Duodenal mucosa (tissue), 2 donors: Measurements from ENCODE around the gene TAF3.

Experiments used
- H3K27ac ChIP-seq: one replicate; pipeline ENCODE4 v1.7.0; 2013; ENCODE audit warnings: low read depth, low read length
- H3K27me3 ChIP-seq, 2 donors: one replicate each; pipeline ENCODE4 v1.7.0; 2013; ENCODE audit warnings: low read length in 2 of 2, control low read depth in 1 of 2; ENCODE audit not compliant: insufficient read depth in 2 of 2, control insufficient read depth in 1 of 2
- H3K36me3 ChIP-seq, 2 donors: one replicate each; pipeline ENCODE4 v1.7.0; 2013; ENCODE audit warnings: low read length in 2 of 2, control low read depth in 1 of 2; ENCODE audit not compliant: insufficient read depth in 2 of 2, control insufficient read depth in 1 of 2
- H3K4me1 ChIP-seq, 2 donors: one replicate each; pipeline ENCODE4 v1.7.0; 2013; ENCODE audit warnings: low read length in 2 of 2, control low read depth in 1 of 2; ENCODE audit not compliant: insufficient read depth in 2 of 2, control insufficient read depth in 1 of 2
- H3K4me3 ChIP-seq, 2 donors: one replicate each; pipeline ENCODE4 v1.7.0; 2013; ENCODE audit warnings: low read length in 2 of 2, low read depth in 1 of 2
- H3K9ac ChIP-seq, 2 donors: one replicate each; pipeline ENCODE4 v1.7.0; 2013; ENCODE audit warnings: low read length in 2 of 2, low read depth in 1 of 2
- H3K9me3 ChIP-seq, 2 donors: one replicate each; pipeline ENCODE4 v1.7.0; 2013; ENCODE audit warnings: low read length in 2 of 2, control low read depth in 1 of 2; ENCODE audit not compliant: control insufficient read depth in 1 of 2

Gene TAF3

DNA sequence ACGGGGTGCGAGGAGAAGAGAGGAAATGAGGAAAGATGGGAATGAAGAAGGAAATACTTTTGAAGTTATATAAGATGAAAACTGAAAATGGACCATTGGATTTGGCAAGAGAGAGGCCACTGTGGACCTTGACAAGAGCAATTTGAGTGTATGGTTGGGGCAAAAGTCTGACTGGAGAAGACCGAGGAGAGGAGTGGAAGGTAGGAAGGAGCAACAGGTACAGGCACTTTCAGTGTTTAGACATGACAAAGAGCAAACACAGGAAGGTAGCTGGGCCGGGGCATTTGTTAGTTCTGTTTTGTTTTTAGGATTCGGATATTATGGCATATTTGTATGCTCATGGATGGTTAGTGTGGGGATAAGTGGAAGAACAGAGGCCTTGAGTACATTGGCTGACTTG, 99.4 kb downstream of the TAF3 start:
- no peak overlapping the region for H3K4me3 ChIP-seq
- peaks cover 0 to 4% of the 10 kb centered on the region in 2 donors for H3K4me1 ChIP-seq
- H3K27me3 ChIP-seq = no peaks in the 10 kb centered on the region
- no peak overlapping the region for H3K9ac ChIP-seq
- no peaks in the 10 kb centered on the region for H3K9me3 ChIP-seq
- no peaks in the 10 kb centered on the region for H3K36me3 ChIP-seq
- H3K27ac ChIP-seq = no peak overlapping the region

DNA sequence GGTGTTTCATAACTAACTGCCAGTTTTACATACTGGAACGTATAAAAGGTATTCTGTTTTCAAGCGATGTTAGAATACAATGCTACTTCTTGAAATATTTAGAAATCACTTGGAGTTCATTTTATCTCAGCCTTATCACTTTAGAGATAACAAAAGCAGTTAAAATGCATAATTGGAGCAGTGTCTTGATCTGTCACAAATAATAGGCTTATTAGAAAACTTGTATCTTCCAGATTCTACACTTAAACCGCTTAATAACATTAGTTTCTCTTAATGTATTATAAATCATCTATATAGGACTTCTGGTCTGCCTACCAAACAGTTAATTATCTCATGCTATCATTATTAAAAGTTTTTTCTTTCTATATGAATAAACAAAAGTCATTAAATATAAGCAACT, 104.4 kb downstream of the TAF3 start:
- no peaks in the 10 kb centered on the region for H3K36me3 ChIP-seq
- H3K27ac ChIP-seq = no peak overlapping the region
- no peak overlapping the region for H3K4me3 ChIP-seq
- H3K27me3 ChIP-seq = no peaks in the 10 kb centered on the region
- H3K9ac ChIP-seq = no peak overlapping the region
- peaks cover 0 to 4% of the 10 kb centered on the region in 2 donors for H3K4me1 ChIP-seq
- H3K9me3 ChIP-seq = no peaks in the 10 kb centered on the region

DNA sequence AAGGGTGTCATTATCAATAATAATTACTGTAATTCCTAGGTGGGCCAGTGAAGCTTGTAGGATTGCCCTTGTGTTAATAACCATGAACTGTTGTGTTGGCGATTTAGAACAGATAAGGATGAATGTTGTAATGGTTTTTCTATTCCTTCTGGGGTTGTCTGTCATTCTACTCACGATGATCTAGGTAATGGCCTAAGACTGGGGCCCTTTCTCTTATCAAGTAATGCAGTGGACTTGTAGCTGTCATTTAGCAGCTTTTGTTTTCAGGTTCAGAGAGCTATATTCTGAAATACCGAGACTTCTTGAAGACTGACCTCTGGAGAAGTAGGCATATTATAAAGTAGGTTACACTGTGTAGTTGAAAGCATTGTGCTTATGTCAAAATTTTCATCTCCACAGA, 110.2 kb downstream of the TAF3 start:
- no peaks in the 10 kb centered on the region for H3K36me3 ChIP-seq
- H3K9me3 ChIP-seq = no peaks in the 10 kb centered on the region
- no peak overlapping the region for H3K27ac ChIP-seq
- H3K9ac ChIP-seq = no peak overlapping the region
- H3K4me3 ChIP-seq = no peak overlapping the region
- peaks cover 0 to 5% of the 10 kb centered on the region in 2 donors for H3K4me1 ChIP-seq
- H3K27me3 ChIP-seq = no peaks in the 10 kb centered on the region

DNA sequence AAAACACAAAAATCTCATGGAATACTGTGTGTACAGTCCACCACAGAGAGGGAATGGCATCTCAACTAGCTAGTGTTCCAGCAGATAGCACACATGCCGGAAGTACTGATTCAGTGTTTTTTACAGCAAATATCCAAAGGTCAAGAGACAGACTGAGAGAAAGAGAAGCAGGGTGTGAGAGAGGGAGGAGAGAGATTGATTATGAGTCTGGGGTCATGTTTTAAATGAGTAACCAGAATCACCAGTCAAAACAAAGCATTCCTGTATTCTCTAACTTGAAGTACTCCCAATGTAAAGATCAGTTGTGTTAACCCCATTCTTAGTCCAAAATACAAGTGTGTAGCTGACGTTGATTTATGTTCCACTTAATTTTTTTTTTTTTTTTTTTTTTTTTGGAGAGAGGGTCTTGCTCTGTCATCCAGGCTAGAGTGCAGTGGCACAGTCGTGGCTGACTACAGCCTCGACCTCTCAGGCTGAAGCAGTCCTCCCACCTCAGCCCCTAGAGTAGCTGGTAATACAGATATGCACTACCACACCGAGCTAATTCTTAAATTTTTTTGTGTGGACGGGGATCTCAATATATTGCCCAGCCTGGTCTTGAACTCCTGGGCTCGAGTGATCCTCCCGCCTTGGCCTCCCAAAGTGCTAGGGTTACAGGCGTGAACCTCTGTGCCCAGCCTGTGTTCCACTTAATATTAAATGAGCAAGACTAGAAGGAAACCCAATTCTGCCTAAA, 114.2 kb downstream of the TAF3 start:
- H3K36me3 ChIP-seq = no peaks in the 10 kb centered on the region
- no peak overlapping the region for H3K9ac ChIP-seq
- H3K4me1 ChIP-seq = peaks cover 0 to 5% of the 10 kb centered on the region in 2 donors
- H3K4me3 ChIP-seq = no peak overlapping the region
- H3K9me3 ChIP-seq = no peaks in the 10 kb centered on the region
- no peaks in the 10 kb centered on the region for H3K27me3 ChIP-seq
- H3K27ac ChIP-seq = no peak overlapping the region

DNA sequence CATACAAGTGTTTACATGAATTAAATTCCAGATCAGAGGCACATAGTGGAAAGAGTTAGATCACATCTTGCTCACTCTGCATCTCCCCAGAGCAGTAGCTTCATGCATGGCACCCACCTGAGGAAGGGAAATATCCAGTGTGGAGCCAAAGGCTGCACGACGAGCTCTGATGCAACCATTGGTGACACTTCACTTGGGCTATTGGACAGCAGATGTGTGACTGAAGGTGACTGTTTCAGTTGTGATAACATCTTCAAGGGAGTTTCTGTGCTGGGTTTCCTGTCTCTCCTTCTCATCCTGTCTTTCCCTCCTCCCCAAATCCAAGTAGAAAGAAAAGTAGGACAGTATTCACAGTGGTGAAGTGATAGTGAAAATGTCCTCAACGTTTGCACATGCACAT, 115.0 kb downstream of the TAF3 start:
- no peak overlapping the region for H3K27ac ChIP-seq
- no peaks in the 10 kb centered on the region for H3K27me3 ChIP-seq
- H3K9me3 ChIP-seq = no peaks in the 10 kb centered on the region
- no peak overlapping the region for H3K4me3 ChIP-seq
- no peaks in the 10 kb centered on the region for H3K36me3 ChIP-seq
- no peak overlapping the region for H3K9ac ChIP-seq
- H3K4me1 ChIP-seq = peaks cover 0 to 5% of the 10 kb centered on the region in 2 donors

DNA sequence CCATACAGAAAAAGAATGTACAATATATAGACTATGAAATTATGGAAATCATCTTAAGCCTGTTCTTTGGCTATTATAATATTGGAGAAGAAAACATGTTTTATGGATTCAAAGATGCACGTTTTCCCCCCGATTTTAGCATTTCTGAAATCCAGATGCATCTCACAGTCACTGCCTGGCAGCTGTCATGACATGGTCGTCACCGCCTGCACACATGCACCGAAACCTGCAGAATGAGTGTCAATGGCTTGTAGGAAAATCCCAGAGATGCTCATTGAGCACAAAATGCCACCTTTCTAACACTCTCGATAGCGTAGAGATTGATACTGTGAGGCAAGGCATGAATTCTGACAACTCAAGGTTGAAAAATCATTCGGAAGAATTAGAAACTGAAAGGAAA, 115.5 kb downstream of the TAF3 start:
- Histone ChIP-seq H3K9me3 (no peaks in the 10 kb centered on the region), H3K9ac (no peak overlapping the region), H3K4me3 (no peak overlapping the region), H3K36me3 (no peaks in the 10 kb centered on the region), H3K27me3 (no peaks in the 10 kb centered on the region), H3K4me1 (peaks cover 0 to 5% of the 10 kb centered on the region in 2 donors), H3K27ac (no peak overlapping the region)

DNA sequence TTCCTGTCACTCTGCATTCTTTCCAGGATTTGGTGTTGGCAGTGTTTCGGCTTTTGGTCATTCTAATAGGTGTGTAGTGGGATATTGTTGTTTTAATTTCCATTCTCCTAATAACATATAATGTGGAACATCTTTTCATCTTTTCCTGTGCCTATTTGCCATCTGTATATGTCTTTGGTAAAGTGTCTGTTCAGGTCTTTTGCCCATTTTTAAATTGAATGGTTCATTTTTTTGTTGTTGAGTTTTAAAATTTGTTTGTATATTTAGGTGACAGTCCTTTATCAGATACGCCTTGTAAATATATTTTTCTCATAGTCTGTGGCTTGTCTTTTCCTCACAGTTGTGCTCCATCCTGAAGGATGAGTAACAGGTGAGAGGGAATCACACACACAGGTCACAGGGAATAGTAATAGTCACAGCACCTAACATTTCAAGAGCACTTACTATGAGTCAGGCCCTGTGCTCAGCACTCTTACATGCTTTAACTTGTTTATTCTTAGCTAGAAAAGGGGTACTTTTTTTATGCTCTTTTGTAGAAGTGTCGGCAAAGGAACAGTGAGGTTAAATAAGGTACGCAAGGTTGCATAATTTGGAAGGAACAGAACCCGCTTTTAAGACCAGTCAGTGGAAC, 119.1 kb downstream of the TAF3 start:
- Histone ChIP-seq H3K9ac (no peak overlapping the region), H3K27me3 (no peaks in the 10 kb centered on the region), H3K27ac (no peak overlapping the region), H3K4me1 (peaks cover 0 to under 1% of the 10 kb centered on the region in 2 donors), H3K4me3 (no peak overlapping the region), H3K36me3 (no peaks in the 10 kb centered on the region), H3K9me3 (no peaks in the 10 kb centered on the region)

DNA sequence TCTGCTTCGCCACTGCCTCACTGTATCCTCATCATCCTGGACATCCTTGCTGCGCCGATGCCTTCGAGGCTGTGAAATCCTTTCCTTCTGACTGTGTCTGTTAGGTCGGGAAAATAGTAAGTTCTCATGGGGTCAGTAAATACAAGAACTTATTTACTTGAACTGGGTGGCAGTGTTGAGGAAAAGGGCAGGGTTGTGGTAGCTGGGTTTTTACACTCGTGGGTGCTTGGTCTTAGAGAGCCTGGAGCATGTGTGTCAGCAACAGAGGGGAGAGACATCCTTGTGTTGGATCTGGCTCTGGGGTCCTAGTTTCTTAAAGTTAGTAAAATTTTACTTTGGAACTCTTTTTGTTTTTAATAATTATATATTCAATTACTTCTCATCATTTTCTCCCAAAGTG, 123.3 kb downstream of the TAF3 start:
- Histone ChIP-seq H3K4me3 (no peak overlapping the region), H3K4me1 (no peaks in the 10 kb centered on the region)

DNA sequence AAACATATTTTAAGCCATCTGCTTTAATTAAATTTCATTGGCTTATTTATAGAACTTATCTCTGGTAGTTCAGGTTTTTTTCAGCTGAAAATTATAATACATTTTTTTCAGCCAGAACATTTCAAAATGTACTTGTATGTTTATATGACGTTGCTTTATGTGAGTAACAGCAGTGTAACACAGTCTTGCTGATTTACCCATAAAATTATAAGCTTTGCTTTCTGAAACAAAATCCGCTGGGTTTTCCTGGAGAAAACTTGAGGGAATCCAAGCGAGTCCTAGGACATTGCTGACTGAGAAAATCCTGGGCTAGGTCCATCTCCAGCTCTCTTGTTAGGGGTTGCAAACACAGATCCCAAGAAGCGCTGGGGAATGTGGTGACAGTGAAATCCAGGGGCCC, 124.0 kb downstream of the TAF3 start:
- Histone ChIP-seq H3K27ac (no peak overlapping the region), H3K27me3 (no peaks in the 10 kb centered on the region), H3K4me3 (no peak overlapping the region)

More for the DNA sequence above, 123.3 kb downstream of the TAF3 start:
- Histone ChIP-seq H3K36me3 (no peaks in the 10 kb centered on the region), H3K9ac (no peak overlapping the region), H3K27me3 (no peaks in the 10 kb centered on the region), H3K27ac (no peak overlapping the region), H3K9me3 (no peaks in the 10 kb centered on the region)

DNA sequence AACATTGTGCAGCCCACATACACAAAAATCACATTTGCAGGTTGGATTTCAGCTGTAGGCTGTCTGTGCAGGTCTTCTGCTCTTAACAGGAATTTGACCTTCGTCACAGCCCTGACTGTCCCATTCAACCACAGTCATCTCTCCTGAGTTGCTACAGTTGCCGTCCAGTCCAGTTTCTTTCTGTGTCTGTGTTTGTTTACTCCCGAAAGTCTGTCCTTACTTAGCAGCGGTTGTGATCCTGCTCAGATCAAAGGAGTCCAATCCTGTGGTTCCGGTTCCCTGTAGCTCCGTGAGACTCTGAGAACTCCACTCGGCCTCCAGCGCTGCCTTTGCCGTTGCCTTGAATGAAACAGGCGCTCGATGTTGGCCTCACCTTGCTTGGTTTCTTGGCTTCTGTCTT, 124.6 kb downstream of the TAF3 start:
- no peaks in the 10 kb centered on the region for H3K9me3 ChIP-seq
- no peaks in the 10 kb centered on the region for H3K36me3 ChIP-seq
- H3K27ac ChIP-seq = no peak overlapping the region
- H3K4me1 ChIP-seq = no peaks in the 10 kb centered on the region
- H3K4me3 ChIP-seq = no peak overlapping the region
- H3K27me3 ChIP-seq = no peaks in the 10 kb centered on the region
- H3K9ac ChIP-seq = no peak overlapping the region

More for the DNA sequence above, 124.0 kb downstream of the TAF3 start:
- Histone ChIP-seq H3K36me3 (no peaks in the 10 kb centered on the region), H3K9ac (no peak overlapping the region), H3K4me1 (no peaks in the 10 kb centered on the region), H3K9me3 (no peaks in the 10 kb centered on the region)
